C4-2B (cell line): ENCODE data around the gene ZFR.

Experiments
- CTCF ChIP-seq: fragments of 450-650 bp; conservative IDR thresholded peaks from 2 replicates; pipeline ENCODE4 v1.5.1; 2017; ENCODE audit warnings: mild to moderate bottlenecking
- ZFX ChIP-seq: fragments of 450-650 bp; IDR thresholded peaks from 2 replicates; pipeline ENCODE4 v1.6.1; 2017

GRCh38 chr5:32420506-32420905 is 24.0 kb downstream of the ZFR start:
- TF ChIP-seq CTCF (no peak), ZFX (no peak)
